GM13977 (cell line): ENCODE data around the gene FAM200A.
"Not testable (repeated sequence)": the region's sequence is repeated elsewhere in the genome, so short reads cannot be mapped to it uniquely, and the experiment has no call there.

Experiments used
- DNase-seq: peaks from one replicate; pipeline ENCODE4 v3.0.0; 2012; ENCODE audit warnings: low spot score
- in situ Hi-C: fragments of 300-500 bp; cut with MboI; formaldehyde crosslinking; loops from one replicate; pipeline ENCODE4 v1.12.0; 2022; ENCODE audit warnings: low sequenced_read_pairs, low pct_unique_long_range_greater_than_20kb, mixed read lengths, inconsistent platforms; ENCODE audit not compliant: unreplicated experiment
- TF ChIP-seq, protein P1 (sequence below): IDR thresholded peaks from 2 replicates; pipeline ENCODE4 v1.5.1; 2012; ENCODE audit warnings: mild to moderate bottlenecking, control low read depth; ENCODE audit not compliant: insufficient read depth; ENCODE audit errors: extremely low read depth, missing control alignments

FAM200A gene

DNA sequence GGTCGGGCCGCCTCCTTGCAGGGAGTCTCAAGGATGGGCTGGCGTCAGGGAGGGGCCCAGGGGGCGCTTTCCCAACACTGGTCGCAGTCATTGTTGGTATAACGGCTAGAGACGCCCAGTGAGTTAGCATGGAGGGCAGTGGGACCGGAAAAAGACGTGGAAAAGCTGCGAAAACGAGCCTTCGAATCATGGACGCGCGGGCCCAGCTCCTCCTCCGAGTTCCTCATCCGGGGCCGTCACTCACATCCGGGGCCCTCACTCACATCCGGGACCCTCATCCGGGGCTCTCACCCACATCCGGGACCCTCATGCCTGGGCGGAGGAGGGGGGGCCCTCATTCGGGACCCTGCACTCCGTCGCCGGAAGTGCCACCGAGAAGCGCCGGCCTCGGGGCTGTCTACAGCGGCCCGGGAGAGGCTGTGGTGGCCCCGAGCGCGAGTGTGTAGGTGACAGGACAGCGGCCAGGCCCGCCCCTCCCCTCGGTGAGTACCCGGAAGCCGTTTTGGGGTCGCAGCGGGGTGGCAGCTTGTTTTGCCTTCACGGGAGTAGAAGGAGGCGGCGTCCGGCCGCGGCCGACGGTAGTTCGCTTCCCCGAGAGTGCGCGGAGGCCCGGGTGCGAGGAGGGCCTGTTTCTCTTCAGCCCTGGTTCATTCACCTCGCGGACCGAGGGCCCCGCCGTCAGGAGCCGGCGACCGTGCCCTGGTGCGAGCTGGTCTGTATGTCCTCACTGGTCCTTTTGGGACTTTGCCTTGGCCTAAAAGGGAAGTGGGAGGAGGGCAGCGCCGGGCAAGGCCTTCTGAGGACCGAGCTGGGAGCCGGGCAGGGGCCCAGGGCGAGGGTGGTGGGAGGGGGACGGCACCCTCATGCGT is 6.6 kb upstream of the FAM200A start, which contains the start of gene ZNF655:
Gene ZNF655 (plus strand): TSS at position 337 of the 869 bp plus-strand sequence. CDS start 1,918 bp downstream, outside the sequence.
- TF ChIP-seq, protein P1, sequence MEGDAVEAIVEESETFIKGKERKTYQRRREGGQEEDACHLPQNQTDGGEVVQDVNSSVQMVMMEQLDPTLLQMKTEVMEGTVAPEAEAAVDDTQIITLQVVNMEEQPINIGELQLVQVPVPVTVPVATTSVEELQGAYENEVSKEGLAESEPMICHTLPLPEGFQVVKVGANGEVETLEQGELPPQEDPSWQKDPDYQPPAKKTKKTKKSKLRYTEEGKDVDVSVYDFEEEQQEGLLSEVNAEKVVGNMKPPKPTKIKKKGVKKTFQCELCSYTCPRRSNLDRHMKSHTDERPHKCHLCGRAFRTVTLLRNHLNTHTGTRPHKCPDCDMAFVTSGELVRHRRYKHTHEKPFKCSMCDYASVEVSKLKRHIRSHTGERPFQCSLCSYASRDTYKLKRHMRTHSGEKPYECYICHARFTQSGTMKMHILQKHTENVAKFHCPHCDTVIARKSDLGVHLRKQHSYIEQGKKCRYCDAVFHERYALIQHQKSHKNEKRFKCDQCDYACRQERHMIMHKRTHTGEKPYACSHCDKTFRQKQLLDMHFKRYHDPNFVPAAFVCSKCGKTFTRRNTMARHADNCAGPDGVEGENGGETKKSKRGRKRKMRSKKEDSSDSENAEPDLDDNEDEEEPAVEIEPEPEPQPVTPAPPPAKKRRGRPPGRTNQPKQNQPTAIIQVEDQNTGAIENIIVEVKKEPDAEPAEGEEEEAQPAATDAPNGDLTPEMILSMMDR, result no peak
- in situ Hi-C loops, result no loop called here
- peak; percentile 94 for DNase-seq

DNA sequence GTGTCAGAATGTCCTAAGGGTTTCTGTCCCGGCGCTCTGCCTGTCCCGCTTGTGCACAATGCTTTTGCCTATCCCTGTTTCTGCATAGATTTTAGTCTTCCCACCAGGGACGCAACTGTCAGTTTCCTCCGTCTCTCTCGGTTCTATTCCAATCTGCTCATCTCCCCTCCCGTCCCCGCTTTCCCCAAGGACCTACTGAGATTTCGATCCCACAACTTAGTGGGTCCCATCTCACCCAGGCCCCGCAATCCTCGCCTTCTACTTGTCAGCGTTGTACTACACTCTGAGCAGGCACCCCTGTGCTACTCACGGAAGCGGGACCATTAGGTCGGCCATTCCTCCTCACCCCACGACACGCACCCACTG is 6.0 kb upstream of the FAM200A start:
- in situ Hi-C loops, result no loop called here
- TF ChIP-seq, protein P1, result no peak
- no peak for DNase-seq

DNA sequence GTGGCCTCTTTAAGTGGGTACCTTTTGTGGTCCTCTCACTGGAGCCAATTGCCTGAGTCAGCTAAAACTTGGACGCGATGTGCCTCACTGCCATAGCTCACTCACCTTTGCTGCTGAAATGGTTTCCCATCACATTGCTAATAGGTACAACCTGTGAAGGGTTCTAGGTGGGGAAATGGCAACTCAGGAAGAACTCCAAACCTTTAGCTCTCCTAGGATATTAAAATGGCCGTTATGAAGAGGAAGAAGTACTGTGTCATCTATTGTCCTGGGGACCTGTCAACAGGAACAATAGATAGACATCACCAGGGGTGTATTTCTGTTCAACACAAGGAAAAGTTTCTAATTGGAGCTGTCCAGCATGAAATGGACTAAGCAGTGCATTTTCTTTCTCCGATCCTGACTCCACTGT is 5.3 kb upstream of the FAM200A start:
- no peak for DNase-seq
- TF ChIP-seq, protein P1, result no peak
- in situ Hi-C loops, result no loop called here

DNA sequence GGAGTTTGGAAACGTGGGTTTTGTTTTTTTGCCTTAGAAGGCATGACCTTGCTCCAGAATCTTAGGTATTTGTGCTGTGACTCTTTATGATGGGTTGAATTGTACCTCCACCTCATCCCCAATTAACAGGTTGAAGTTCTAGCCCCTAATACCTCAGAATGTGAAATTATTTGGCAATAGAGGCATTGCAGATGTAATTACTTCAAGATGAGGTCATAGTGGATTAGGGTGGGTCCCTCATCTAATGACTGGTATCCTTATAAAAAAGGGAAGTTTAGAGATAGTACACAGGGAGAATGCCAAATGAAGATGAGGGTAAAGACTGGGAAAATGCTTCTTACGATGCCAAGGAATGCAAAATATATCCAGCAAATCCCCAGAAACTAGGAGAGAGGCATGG is 3.0 kb upstream of the FAM200A start:
- TF ChIP-seq, protein P1, result no peak
- in situ Hi-C loops, result no loop called here

DNA sequence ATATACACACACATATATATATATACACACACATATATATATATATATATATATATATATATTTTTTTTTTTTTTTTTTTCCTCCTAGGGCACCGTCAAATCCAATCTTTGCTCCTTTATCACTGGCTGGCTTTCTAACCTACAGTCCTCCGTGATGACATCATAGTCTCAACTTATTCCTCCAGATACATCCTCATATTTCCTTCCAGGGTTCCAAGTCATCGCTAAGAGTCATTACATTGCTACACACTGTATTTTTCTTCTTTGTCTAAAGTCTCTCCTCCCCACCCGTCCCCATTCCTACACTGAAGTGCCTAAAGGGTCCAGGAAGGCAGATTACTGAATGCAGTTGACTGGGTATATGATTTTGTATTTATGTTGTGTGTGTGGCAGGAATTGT is 1.1 kb upstream of the FAM200A start:
- TF ChIP-seq, protein P1, result no peak
- no peak for DNase-seq
- in situ Hi-C loops, result no loop called here

More for the DNA sequence above, 3.0 kb upstream of the FAM200A start:
- DNase-seq, result no peak

DNA sequence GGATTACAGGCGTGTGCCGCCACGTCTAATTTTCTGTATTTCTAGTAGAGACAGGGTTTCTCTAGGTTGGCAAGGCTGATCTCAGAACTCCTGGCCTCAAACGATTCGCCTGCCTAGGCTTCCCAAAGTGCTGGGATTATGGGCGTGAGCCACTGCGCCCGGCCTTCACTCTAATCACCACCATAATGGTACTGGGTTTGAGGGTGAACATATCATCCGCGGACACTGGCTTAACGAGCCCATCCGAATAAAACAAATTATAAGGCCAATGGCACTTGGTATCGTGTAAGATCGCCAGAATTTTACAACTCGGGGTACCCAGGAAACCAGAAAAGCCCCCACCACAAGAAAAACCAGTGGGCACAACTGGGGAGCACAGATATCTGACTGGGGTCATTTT is 580 bp downstream of the FAM200A start:
- TF ChIP-seq, protein P1, result no peak
- DNase-seq, result no peak
- in situ Hi-C loops, result no loop called here

DNA sequence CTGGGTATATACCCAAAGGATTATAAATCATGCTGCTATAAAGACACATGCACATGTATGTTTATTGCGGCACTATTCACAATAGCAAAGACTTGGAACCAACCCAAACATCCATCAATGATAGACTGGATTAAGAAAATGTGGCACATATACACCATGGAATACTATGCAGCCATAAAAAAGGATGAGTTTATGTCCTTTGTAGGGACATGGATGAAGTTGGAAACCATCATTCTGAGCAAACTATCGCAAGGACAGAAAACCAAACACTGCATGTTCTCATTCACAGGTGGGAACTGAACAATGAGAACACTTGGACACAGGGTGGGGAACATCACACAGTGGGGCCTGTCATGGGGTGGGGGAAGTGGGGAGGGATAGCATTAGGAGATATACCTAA is 2.4 kb downstream of the FAM200A start:
- DNase-seq, in situ Hi-C loops: not testable (repeated sequence)

DNA sequence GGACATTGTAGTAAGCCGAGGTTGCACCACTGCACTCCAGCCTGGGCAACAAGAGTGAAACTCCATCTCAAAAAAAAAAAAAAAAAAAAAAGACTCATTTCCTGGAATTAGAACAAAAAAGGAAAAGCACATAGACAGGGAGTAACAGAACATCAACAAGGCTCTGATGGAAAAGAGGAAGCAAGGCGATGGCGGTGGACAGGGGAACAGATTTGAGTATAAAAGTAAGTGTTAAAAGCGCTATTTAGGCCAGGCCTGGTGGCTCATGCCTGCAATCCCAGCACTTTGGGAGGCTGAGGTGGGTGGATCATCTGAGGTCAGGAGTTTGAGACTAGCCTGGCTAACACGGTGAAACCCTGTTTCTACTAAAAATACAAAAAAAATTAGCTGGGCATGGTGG is 6.6 kb downstream of the FAM200A start:
- DNase-seq, in situ Hi-C loops: not testable (repeated sequence)
